GM18520 (cell line): ENCODE data around the gene HAO1.
"Not testable (repeated sequence)": the region's sequence is repeated elsewhere in the genome, so short reads cannot be mapped to it uniquely, and the experiment has no call there.

ENCODE experiments used
- ATAC-seq: cut with Tn5 transposase; IDR thresholded peaks from one replicate; pipeline ENCODE4 v1.9.1; 2021; ENCODE audit not compliant: unreplicated experiment

The HAO1 gene

DNA sequence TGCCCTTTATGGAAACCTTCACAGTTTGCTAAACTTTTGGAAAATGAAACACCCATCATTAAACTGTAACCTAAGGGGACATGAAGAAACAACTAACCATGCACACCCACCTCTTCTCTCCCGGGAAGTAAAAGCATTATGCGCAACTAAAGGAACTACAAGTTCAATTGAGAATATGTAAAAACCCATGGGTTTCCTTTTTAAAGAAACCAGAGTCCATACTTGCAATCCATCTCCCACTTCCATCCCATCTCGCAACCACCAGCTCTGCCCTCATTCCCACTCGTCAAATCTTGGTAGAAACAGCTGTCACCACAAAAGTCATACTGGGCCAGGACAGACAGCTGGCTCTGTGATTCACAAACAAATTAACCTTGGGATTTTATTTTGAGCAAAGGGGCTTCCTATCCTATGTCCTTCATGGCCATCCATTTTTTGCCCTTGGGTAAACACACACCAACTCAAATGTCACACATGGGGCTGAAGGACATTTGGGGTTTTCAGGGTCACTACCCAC lies 81.5 kb downstream of the HAO1 start:
- no peak for ATAC-seq

DNA sequence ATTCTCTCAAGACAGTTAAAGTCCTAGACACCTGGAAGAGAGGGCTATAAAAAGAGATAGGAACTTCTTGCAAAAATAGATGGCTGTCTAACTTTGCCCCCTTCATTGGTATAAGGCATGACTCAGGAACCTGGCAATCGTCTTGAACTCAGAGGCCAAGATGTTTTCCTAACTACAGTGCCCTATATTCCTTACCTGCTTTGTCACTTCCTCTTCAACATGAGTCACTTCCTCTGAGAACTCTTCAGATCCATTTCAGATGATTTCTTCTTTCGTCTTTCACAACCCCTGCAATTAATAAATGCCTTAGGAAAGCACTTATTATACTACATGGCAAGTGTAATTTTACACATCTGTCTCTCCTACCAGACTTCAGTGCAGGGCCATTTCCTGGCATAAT lies 83.5 kb downstream of the HAO1 start:
- no peak for ATAC-seq

DNA sequence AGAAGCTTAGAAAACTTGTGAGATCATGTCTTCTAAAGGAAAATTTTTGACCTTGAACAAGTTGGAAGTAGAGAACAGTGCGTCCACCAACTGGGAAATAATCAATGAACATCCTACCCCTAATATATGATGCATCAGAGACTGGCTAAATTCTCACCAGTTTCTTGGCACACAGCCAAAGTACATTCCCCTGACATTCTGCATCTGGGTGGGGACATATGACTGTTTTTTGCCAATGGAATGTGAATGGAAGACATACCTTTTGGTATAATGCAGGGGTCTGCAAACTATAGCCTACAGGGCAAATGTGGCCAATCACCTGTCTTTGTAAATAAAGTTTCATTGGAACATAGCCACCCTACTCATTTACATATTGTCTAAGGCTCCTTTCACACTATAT lies 84.7 kb downstream of the HAO1 start:
- no peak for ATAC-seq

DNA sequence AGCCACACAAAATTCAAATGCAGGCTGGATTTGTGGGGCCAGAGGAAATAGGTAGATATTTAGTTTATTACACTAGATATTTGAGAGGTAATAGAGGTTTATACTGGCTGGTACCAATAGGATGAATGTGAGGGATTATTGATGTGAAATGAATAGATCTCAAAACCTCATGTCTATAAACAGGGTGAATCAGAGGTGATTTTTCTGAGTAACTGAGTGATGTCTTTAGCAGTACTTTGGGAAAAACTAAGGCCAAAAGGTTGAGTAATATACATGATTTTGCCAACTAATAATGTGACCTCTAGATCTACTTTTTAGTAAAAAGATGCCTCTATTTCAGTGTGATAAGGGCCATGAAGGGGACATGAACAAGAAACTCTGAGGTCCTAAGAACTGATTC lies 86.8 kb downstream of the HAO1 start:
- no peak for ATAC-seq

DNA sequence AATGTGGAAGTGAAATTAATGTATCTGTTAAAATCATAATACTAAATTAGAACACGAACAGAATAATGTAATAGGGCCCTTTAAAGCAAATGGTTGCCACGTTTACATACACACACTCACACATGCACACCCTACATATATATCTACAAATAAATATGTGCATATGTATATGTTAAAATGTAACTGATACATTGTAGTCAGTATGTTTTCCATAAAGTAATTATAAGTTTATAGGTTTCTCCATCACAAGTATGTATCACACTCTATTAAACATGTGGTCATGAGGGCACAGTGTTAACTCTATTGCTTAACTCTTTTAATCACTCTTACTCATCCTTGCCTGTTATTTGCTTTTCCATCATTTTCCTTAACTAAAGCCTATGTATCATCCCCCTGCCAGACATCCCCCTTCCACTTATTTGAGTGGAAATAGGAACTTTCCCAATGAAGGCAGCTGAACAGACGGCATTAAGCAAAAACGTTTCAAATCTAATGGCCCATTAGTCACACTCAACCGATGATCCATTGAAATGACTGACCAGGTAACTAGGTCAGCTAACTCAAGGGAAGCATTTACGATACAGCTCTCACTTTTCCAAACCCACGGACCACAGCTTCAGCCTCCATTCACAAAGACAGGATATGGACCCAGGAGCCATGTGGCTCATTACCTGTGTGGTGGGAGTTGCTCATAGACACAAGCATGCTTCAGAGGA lies 89.3 kb downstream of the HAO1 start:
- ATAC-seq, result no peak

DNA sequence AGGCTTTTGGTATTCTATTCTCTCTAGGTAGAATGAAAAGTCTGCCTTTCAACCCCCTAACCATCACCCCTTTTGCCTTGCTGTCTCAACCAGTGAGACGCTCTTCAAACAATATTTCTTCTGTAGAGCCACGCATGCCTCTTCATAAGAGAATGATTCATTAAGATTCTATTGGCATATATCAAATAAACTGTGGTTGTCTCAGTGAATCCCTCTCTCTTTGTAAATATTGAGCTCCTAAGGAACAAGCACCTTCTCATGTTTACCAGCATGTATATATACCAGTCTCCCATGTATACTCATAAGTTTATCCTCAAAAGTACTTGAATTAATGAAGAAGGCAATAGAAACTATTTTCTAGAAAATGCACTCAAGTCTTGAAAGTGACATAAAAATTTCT lies 90.6 kb downstream of the HAO1 start:
- no peak for ATAC-seq

DNA sequence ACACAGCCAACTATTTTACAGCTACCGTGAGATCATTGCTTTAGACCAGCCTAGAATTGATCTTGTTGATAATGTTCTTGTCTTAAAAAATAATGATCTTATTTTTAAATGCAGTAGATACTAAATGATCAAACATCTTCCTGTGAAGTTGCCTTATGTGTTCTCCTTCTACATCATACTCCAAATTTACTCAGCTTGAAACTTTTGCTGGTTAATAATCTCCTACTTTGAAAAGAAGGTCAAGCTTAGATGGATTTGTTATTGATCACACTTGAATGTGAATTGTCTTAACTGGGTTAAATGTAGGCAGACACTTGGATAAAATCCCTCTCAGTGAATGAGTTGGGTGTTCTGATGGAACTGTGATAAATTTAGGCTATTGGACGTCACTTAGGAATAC lies 91.9 kb downstream of the HAO1 start:
- ATAC-seq, result no peak

DNA sequence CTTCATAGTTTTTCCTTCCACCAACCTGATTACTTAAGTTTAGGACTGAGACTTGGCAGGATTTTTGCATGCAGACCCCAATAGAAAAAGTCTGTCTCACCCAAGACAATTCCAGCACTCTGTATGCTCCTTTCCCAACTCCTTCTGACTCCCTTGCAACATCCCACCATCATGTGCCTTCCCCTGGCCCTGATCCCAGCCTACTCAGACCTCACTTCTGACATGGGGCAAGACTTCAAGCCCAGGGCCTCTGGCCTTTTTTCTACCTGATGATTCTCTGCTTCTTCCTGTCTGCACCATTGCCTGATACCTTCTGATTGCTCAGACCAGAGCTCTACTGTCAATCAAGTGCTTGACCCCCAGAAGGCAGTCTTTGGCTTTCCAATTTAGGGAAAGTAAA lies 96.6 kb downstream of the HAO1 start:
- ATAC-seq, result no peak

DNA sequence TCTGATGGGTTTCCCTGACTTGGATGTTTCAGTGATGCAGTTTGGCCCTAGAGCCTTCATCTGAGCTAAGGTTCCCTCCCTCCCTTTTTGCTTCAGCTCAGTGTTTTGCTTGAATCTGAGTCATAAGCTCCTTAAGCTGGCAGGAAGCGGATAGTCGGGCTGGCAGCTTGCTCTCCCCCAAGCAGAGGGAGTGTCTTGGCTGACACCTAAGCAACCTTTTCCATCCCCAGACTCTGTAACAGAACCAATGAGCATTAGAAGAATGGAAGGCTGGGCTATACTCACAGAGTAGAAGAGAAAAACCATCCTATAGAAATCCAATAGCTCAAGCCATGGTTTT lies 98.3 kb downstream of the HAO1 start:
- no peak for ATAC-seq

DNA sequence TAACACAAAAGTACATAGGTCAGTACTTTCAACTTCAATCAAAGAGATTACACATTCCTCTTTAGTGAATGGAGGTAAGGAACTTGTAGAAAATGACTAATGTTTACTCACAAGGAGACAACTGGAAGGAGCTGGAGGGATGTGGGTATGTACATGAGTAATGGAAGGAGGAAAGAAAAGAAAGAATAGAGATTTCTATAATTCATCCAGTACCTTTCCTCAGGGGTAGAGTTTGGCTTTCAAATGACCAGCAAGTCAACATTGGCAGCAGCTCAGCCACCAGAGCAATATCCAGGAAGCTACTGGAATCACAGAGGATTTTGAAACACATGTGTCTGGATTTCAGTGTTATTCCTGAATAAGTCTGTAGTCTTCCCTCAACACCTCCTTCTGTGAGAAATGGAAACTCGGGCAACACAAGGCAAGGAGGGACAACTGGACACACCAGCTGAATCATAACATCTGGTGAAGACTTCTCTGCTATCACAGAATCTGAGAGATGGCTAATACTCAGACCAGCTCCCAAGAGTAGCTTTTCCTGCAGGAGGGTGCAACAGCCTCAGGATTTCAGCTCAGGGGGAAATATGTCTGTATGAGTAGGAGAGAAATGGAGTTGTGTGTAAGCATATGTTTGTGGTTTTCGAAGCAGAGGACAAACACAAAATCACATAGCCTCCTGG lies 98.8 kb downstream of the HAO1 start:
- ATAC-seq, result no peak

DNA sequence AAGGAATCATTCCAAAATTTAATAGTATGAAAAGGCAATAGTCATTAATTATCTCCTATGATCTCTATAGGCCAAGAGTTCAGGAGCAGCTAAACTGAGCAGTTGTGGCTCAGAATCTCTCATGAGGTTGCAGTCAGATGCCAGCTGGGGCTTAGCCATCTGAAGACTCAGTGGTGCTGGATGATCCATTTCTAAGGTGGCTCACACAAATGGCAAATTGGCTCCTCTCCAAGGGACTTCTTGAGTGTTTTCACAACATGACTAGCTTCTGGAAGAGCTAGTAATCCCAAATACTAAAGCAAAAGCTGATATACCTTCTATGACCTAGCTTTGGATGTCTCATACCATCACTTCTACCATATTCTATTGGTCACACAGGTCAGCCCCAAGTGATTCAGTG lies 104.2 kb downstream of the HAO1 start:
- no peak for ATAC-seq

DNA sequence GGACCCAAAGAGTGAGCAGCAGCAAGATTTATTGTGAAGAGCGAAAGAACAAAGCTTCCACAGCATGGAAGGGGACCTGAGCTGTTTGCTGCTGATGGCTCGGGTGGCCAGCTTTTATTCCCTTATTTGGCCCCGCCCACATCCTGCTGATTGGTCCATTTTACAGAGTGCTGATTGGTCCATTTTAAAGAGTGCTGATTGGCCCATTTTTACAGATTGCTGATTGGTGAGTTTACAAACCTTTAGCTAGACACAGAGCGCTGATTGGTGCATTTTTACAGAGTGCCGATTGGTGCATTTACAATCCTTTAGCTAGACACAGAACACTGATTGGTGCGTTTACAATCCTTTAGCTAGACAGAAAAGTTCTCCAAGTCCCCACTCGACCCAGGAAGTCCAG lies 105.8 kb downstream of the HAO1 start:
- not testable (repeated sequence) for ATAC-seq
